ENCODE results near the gene LYRM1.

- TF ChIP-seq CTCF (IDR thresholded peaks at IDR 0.05) (no peak), POLR2AphosphoS5 (IDR thresholded peaks at IDR 0.05) (no peak), POLR2A (IDR thresholded peaks at IDR 0.05) (no peak)
Measured at GRCh38 chr16:20866801-20867200, 33.8 kb upstream of the LYRM1 start.

Data from suprapubic skin (tissue), 4 donors.